ENCODE results near the gene SLC16A10.
"Not testable (repeated sequence)": the region's sequence is repeated elsewhere in the genome, so short reads cannot be mapped to it uniquely, and the experiment has no call there.

Gene SLC16A10

DNA sequence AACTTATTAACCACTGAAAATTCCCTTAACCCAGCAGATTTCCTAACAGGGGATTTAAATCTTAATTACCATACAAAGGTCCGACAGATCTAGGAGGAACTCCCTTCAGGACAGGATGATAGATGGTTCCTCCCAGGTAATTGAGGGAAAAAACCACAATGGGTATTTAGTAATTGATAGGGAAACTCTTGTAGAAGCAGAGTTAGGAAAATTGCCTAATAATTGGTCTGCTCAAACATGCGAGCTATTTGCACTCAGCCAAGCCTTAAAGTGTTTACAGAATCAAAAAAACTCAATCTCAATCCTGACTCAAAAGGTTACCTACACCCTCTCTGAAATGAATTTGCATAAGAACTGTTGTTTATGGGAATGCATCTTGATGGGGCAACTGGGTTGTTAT is 45.4 kb downstream of the SLC16A10 start:
- DNase-seq (ENCODE audit: low spot score): not testable (repeated sequence)

DNA sequence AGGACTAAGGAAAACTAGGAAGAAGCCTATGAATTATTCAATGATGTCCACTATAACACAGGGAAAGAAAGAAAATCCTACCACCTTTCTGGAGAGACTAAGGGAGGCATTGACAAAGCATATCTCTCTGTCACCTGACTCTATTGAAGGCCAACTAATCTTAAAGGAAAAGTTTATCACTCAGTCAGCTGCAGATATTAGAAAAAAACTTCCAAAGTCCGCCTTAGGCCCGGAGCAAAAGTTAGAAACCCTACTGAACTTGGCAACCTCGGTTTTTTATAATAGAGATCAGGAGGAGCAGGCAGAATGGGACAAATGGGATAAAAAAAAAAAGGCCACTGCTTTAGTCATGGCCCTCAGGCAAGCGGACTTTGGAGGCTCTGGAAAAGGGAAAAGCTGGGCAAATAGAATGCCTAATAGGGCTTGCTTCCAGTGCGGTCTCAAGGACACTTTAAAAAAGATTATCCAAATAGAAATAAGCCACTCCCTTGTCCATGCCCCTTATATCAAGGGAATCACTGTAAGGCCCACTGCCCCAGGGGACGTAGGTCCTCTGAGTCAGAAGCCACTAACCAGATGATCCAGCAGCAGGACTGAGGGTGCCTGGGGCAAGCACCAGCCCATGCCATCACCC is 47.0 kb downstream of the SLC16A10 start:
- DNase-seq (ENCODE audit: low spot score): not testable (repeated sequence)

DNA sequence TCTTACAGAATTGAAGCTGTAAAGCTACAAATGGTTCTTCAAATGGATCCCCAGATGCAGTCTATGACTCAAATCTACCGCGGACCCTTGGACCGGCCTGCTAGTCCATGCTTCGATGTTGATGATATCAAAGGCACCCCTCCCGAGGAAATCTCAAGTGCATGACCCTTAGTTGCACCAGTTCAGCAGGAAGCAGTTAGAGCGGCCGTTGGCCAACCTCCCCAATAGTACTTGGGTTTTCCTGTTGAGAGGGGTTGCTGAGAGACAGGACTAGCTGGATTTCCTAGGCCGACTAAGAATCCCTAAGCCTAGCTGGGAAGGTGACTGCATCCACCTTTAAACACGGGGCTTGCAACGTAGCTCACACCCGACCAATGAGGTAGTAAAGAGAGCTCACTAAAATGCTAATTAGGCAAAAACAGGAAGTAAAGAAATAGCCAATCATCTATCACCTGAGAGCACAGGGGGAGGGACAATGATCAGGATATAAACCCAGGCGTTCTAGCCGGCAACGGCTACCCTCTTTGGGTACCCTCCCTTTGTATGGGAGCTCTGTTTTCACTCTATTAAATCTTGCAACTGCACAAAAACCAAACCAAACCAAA is 50.3 kb downstream of the SLC16A10 start:
- DNase-seq (ENCODE audit: low spot score): not testable (repeated sequence)

DNA sequence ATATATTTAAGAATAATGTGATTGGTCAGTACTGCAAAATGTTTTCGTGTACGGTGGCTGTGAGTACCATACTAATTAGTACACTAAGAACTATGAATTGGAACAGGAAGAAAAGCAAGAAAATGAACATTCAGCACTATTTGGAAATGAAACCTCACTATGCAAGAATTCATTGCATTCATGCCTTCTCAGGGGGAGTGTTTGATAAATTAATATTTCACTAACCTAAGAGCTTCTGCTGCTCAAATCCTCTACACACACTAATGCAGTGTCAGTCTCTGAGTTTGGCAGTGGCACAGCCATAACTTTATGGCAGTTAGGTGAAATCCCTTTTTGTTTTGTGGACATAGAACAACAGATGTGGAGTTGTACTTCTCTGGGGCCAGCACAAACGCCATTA is 60.1 kb downstream of the SLC16A10 start:
- no peak for DNase-seq (ENCODE audit: low spot score)

DNA sequence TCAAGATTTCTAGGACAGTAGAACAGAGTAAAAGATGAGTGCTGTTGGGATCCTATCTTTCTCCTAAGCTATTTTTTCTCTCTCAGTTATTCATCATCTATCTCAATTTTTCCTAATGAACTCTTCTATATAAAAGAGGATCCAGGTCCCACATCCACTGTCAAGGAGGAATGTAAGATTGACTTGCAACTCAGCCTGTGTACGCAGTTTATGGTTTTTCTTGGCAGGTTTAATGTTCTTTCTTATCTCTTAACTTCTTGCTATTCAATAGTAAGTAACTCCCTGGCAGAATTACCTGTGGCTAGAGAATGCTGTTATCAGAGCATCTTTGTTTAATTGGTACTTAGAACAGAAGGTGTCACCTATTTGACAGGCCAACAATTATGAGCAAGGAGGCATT is 60.8 kb downstream of the SLC16A10 start:
- no peak for DNase-seq (ENCODE audit: low spot score)

DNA sequence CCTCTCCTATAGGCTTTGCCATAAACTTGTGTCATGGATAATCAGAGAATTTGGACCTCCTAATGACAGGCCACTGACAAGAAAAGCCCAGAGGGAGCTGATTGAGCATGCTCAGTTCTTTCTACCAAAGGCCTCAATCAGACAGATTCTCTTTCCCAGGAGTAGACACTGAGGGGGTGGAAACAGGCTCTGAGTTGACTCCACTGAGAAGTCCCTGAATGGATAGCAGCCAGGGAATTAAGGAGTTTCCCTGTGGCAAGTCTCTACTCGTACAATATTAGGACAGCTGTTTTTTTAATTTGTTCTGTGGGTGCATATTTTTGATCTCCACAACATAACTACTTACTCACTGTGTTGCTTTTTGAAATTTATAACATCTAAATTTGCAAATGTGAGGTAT is 63.3 kb downstream of the SLC16A10 start:
- no peak for DNase-seq (ENCODE audit: low spot score)

DNA sequence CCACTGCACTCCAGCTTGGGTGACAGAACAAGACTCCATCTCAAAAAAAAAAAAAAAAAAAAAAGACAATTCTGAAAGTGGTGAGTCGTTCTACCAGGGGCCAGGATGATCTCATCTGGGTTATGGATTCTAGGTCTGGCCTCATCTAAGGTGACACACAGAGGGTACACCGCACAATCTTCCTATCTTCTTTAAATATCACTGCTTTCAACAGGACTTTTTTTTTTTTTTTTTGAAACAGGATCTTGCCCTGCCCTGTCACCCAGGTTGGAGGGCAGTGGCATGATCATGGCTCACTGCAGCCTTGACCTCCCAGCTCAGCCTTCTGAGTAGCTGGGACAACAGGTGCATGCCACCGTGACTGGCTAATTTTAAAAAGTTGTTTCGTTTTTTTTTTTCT is 67.7 kb downstream of the SLC16A10 start:
- no peak for DNase-seq (ENCODE audit: low spot score)

DNA sequence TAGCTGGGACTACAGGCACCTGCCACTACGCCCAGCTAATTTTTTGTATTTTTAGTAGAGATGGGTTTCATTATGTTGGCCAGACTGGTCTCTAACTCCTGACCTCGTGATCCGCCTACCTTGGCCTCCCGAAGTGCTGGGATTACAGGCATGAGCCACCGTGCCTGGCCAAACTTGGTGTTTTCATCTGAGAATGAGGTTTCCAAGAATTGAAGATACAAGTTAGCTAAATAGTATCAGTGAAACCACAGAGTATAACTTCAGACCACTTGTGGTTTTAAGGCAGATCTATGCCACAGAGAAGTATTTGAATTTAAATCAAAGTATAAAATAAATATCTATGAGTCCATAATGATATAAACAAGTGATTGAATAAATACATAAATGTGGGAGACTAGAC is 70.1 kb downstream of the SLC16A10 start:
- no peak for DNase-seq (ENCODE audit: low spot score)

DNA sequence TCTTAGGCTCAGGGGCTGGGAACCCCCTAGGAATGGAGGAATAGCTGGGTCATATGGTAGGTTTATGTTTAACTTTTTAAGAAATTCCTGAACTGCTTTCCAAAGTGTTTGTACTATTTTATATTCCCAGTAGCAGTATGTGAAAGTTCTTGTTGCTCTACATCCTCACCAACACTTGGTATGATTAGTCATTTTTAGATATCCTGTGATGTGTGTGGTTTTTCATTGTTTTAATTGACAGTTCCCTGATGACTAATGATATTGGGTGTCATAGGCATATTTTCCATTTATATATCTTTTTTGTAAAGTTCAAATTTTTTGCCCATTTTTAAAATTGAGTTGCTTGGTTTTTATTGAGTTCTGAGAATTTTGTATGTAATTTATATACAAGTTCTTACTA is 72.3 kb downstream of the SLC16A10 start:
- DNase-seq (ENCODE audit: low spot score): no peak

DNA sequence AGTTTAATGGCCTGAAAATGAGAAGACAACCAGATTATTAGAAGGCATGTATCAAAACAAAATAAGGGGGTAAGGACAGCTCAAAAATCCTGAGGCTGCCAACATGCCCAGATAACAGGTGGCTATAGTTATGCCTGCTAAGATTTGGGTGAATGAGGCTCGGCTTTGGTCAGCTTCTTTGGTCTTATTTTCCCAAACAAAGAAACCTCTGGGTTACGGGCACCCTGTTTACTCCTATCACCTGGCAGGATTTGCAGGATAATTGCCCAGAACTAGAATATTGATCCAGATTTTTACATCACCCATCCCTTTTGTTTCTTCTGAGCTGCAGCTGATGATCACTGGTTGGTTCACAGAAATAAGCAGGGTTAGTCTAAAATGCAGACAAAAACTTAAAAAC is 74.3 kb downstream of the SLC16A10 start:
- DNase-seq (ENCODE audit: low spot score): no peak

DNA sequence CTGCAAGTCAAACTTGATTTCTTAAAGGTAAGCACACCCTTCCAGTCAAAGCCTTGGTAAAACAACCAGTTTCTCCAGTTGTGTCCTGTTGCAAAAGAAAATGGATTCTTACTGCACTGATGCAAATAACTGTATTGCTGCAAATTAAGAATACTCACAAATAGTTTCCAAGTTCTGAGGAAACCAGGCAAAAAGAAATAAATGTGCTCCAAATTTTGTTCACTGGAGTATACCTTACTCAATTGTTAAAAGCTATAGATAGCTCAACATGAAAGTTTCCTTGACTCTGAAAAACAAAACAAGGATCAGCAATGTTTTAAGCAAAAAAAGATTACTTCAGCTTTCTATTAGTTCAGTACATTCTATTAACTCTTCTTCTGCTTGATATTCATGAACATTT is 75.2 kb downstream of the SLC16A10 start:
- no peak for DNase-seq (ENCODE audit: low spot score)

DNA sequence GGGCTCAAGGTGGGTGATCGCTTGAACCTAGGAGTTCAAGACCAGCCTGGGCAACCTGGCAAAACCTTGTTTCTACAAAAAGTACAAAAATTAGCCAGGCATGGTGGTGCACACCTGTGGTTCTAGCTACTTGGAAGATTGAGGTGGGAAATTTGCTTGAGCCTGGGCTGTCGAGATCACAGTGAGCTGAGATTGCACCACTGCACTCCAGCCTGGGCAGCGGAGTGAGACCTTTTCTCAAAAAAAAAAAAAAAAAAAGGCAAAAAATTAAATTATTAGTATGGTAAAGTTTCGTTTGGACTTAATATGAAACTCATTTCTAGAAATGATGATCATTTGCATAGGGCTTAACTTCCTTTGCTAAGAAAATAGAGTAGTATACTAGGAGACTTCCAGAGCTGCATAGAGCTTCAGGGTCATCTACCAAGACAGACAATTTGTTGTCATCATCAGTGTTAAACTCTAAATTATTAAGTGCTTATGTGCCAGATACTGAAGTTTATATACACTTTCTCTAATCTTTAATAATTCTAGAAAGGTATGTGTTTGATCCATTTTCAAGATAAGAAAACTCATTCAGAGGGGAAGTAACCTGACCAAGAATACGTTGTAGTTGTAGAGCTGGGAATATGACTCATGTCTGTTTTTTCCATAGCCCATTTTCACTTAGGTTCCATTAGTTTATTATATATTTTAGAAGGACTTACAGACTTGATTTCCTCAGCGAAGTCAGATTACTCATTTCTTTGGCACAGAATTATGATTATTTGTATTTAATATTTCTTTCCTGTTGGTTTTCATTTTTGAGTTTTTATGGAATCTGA is 84.5 kb downstream of the SLC16A10 start:
- no peak for DNase-seq (ENCODE audit: low spot score)

DNA sequence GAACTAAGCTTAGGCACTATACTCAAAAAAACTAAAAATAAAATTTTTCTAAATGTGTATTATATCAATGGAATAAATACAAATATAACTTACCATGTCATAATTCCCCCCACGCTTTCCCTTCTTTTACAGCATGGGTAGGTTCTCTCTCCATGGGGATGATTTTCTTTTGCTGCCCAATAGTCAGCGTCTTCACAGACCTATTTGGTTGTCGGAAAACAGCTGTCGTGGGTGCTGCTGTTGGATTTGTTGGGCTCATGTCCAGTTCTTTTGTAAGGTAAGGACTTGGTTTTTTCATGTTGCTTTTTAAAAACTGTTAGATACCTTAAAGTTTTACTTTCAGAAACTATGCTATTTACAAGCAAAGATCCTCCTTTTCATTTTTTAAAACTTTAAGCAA is 85.3 kb downstream of the SLC16A10 start:
- no peak for DNase-seq (ENCODE audit: low spot score)

DNA sequence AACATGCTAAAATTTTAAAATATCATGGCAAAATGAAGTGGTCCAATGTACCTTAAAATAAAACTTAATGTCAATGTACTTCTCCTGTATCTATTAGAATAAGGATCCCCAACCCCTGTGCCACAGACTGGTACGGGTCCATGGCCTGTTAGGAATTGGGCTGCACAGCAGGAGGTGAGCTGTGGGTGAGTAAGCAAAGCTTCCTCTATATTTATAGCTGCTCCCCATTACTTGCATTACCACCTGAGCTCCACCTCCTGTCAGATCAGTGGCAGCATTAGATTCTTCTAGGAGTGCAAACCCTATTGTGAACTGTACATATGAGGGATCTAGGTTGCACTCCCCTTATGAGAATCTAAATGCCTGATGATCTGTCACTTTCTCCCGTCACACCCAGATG is 86.0 kb downstream of the SLC16A10 start:
- DNase-seq (ENCODE audit: low spot score): no peak

DNA sequence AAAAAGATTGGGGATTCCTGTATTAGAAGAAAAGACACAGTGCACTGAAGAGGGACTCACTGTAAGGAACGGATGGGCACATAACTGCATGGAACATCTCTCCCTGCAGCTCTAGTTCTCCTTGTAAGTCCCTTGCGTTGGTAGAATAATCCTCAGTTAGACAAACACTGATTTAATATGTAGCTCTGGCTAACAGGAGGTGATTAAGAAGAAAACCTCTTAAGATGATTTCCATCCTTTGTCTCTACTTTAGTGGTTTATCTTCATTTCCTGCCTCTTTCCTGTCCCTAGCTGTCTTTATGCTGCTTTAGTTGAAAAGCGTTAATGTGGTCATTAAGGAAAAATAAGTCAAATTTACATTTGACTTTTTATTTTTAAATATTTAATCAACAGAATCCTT is 86.6 kb downstream of the SLC16A10 start:
- no peak for DNase-seq (ENCODE audit: low spot score)

DNA sequence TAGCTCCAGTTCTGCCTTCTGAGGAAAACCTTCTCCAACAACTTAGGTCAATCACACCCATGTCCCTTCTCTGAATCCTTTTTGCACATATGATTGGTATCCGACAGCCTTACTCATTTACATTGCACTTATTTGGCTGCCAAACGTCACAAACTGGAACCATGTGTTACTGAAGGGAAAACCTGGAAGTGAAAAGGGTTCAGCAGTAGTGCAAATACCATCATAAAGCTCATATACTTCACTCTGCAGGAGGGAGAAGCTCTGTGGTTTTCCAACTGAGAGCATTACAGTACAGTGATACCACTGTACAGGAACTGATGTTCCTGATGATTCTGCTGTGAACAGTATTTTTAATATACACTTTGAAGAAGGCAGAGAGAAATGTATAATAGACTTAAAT is 87.8 kb downstream of the SLC16A10 start:
- DNase-seq (ENCODE audit: low spot score): no peak

DNA sequence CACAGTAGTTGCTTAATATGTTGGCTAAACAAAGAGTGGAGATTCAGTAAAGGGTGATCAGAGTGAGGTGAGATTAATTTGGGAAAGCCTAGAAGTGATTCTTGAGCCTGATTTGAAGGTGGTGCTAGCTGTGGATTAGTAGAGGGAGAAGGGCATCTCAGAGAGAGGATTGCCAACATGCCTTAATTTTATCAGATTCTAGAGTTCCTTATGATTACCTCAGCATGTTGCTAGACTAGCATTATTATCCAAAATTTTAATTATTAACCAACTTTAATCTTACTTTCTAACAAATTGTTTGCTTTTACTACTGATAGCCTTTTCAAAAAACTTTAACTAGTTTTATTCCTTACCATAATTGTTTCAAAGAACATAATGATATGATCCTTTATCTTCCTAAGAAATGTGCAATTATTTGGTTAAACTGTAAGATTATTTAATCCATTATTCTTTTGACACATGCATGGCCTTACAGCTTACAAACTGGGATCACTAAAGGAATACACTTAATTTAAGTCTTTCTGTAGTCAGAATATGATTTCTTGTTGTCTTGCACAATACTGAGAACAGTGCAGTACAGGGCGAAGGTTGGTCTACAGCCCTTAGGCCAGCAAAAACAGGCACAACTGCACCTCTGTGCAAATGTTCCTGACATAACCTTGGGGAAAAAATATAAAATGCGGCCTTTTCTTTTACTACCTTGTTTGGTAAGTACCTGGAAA is 88.9 kb downstream of the SLC16A10 start:
- DNase-seq (ENCODE audit: low spot score): no peak

DNA sequence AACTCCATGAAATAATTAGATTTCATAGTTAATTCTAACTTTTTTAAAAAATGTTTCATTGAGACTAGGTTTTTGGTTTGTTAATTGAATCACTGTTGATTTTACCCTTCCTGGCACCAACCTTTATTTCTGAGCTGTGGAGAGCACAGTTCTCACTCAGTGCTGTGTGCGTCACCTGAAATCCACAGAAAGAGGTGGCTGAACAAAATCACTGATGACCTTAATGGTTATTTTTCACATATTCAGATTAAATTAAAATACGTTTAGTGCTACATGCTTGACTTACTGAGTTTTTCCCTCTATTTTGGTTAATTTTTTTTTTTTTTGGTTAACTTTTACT is 89.4 kb downstream of the SLC16A10 start:
- DNase-seq (ENCODE audit: low spot score): no peak

DNA sequence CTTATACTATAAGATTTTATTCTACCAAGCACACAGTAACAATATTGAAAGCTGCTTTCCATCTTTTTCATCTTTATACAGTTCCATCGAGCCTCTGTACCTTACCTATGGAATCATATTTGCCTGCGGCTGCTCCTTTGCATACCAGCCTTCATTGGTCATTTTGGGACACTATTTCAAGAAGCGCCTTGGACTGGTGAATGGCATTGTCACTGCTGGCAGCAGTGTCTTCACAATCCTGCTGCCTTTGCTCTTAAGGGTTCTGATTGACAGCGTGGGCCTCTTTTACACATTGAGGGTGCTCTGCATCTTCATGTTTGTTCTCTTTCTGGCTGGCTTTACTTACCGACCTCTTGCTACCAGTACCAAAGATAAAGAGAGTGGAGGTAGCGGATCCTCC is 89.8 kb downstream of the SLC16A10 start:
- DNase-seq (ENCODE audit: low spot score): no peak

DNA sequence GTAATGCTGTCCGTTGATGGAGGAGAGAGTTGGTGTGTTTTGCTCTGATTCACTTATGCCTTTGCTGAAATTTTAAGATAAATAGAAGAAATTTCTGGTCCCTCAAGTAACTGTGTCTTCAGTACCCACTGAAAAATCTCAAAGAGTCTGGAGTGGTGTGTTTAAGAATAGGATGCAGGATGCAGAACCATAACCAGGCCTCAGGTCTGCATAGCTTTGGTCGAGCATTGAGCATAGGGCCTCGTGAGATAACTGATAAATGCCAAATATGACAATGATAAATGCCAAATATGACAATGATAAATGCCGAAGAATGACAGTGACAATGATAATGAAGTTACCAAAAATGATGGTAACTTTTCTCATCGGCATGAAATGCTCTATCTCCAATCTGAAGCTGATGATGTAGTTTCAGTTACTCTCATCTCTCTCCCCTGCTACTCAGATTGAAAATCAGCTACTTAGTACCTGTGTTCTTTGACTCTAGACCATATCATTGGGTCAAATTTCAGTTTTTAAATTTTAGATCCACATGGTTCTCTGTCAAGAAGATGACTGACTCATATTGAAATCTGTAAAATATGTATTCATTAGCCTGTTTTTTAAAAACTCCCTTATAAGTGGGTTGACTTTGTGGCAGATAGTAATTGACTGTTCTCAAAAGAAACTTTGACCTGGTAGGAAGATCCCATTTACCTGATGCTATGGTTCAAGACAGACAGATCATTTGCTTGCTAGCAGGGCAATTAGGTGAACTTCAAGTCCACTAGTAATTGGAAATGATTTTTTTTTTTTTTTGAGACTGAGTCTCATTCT is 96.6 kb downstream of the SLC16A10 start:
- no peak for DNase-seq (ENCODE audit: low spot score)

DNA sequence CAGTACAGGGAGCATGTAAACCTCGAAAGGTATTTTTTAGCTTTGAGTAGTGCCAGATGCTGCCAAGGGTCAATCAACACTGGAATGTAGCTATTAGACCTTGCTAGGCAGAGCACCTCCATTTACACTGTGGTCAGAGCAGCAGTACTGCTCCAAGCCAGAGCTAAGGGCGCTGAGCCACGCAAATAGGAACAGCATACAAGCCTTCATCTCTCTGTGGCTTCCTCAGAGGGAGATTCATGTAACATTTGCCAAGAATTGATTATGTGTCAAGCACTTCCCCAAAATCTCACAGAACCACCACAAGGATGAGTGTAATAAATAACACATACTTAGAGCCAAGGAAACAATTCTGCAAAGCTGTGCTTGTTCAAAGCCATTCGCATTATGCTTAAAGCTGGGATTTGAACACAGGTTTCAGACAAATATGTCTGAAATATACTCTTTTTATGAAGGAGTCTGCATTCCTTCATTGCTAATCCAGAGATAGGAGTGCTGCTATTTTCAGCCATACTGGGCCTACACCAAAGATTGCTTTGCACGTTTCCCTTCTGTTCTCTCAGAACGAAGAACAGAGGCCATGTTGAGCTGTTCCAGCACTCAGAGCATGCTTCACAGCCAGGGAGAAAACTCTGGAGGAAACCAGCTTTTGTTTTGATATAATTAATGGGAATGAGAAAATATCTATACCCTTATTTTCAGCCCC is 97.7 kb downstream of the SLC16A10 start:
- no peak for DNase-seq (ENCODE audit: low spot score)

All from LoVo (cell line).